GM13977 (cell line): Measurements from ENCODE around the gene DDRGK1.

ENCODE experiments used
- DNase-seq: peaks from one replicate; pipeline ENCODE4 v3.0.0; 2012; ENCODE audit warnings: low spot score
- CTCF ChIP-seq: IDR thresholded peaks from 2 replicates; pipeline ENCODE4 v1.5.1; 2012; ENCODE audit warnings: mild to moderate bottlenecking, control low read depth; ENCODE audit not compliant: insufficient read depth; ENCODE audit errors: extremely low read depth, missing control alignments
- in situ Hi-C: fragments of 300-500 bp; cut with MboI; formaldehyde crosslinking; loops from one replicate; pipeline ENCODE4 v1.12.0; 2022; ENCODE audit warnings: low sequenced_read_pairs, low pct_unique_long_range_greater_than_20kb, mixed read lengths, inconsistent platforms; ENCODE audit not compliant: unreplicated experiment

DDRGK1 gene

DNA sequence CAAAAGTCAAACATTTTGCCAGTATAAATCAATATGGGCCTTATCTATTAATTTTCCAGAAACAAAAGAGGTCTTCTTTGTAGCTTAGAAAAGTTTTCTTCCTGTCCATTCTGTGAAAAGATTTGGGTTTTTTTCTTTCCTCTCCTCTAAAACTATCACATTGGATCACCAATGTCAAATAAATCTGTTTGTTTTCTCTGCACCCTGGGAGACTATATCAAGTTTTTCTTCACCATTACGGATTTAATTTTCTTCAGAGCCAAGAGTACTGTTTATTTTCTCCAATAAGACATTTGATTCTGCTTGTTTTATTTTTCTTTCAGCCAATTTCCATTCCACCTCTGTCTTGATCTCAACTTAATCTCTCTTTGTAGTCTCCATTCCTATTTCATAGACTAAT lies 29.2 kb downstream of the DDRGK1 start:
- TF ChIP-seq CTCF, result no peak
- no peak for DNase-seq
- in situ Hi-C loops, result no loop called here

DNA sequence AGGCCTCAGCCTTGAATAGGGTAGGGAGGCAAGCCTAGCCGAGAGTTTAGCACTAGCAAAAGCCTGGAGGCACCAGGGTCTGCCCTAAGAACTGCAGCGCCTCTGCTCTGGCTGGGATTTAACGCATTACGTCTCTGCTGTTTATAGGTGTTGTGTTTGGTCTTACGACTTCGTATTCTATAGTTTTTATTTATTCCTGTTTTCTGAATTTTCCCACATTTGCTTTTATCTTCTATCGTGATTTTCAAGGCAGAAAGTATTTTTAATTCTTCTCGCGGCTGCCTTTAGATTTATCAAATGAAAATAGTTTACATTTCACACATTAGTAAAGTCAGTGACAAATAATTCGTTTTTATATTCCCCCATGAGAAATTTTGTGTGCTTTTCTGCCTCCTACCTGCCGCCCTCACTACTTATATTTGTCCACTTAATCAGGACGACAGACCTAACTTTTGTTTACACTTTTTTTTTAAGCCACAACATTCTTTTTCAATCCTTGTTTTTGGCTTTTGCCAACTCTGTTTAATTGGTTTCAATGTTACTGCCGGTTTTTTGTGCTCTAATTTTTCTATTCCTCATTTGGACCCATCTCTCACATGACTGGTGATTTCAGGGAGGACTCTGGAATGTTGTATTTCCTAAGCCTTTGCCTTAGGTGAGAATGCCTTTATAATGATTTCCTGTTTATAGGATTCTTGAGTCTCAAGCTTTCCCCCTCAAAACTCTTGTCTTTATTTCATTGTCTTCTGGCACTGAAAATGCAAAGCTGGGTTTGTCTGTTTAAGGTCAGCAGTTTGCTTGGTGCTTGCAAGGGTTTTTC lies 29.8 kb downstream of the DDRGK1 start:
- no peak for TF ChIP-seq CTCF
- in situ Hi-C loops, result no loop called here
- DNase-seq, result no peak

DNA sequence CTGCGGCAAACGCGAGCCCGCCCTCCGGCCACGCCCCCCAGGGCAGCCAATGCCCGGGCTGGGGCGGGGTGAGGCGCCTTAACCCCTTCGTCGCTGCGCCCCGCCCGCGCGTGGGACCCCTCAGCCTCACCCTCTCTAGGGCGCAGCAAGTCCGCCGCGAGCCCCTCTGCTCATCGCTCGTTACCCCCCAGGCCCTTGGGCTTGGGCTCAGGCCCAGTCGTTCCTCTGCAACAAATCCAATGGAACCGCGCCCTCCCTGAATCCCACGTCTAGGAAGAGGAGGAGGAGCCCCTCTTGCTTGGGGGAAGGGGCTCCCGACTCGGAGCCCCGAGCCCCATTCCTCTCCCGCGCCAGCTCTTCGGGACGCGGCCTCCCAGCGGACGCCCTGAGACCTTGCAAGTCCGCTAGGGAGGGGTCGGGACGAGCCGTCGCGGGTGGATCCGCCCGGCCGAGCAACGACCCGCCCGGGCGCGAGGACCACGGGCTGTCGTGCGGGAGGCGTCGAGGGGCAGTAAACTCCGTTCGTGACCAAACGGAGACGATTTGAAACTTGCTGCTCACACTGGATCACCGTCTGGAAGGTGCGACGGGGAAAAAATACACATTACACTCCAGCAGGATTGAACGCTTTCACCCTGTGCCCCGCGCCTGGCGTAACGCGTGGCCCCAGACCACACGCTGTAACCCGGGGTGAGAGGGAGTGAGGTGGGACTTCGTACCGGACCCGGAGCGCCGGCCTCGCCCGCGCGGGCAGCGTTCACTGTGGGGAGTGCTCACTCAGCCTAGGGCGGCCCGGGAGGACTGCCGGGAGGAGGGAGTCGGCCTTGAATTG lies 30.7 kb downstream of the DDRGK1 start:
- DNase-seq, result peak; percentile 99
- TF ChIP-seq CTCF, result no peak
- in situ Hi-C loops, result no loop called here

GRCh38 chr20:3172933-3173609 lies 31.4 kb downstream of the DDRGK1 start, which contains the start of gene LZTS3:
TSS of gene LZTS3 (minus strand) at chr20:3173549. CDS start at chr20:3167163, 6,386 bp downstream.
- peak; percentile 7 for TF ChIP-seq CTCF
- in situ Hi-C loops, result no loop called here
- DNase-seq, result peak; percentile 92

GRCh38 chr20:3172126-3172932 lies 32.2 kb downstream of the DDRGK1 start:
- in situ Hi-C loops, result no loop called here
- DNase-seq, result peak; percentile 29
- TF ChIP-seq CTCF, result no peak
